Gastroesophageal sphincter (tissue), 4 donors: Measurements from ENCODE around the gene AP1G2. TPM values are rescaled to one million over a fixed set of nuclear protein-coding genes. Genes with fewer than 3 reads are reported as not detected.
"Not testable (repeated sequence)": the region's sequence is repeated elsewhere in the genome, so short reads cannot be mapped to it uniquely, and the experiment has no call there.

Source experiments
- ATAC-seq: fragments of 150-250 bp; one replicate; pipeline ENCODE4 v1.9.1; 2016; ENCODE audit warnings: mild to moderate bottlenecking, moderate library complexity
- H3K27ac ChIP-seq, 4 donors: fragments of 200-600 bp; sonication (generic) in 3 of 4; 1 replicate in 3 of 4; 2 replicates in 1 of 4; pipeline ENCODE4 v1.5.1; 2016 to 2019
- H3K27me3 ChIP-seq: fragments of 200-600 bp; sonication (generic); one replicate; pipeline ENCODE4 v1.5.1; 2019
- H3K36me3 ChIP-seq, 2 donors: fragments of 200-600 bp; sonication (generic); one replicate each; pipeline ENCODE4 v1.5.1; 2019; ENCODE audit warnings: control low read depth in 1 of 2
- H3K4me1 ChIP-seq, 3 donors: fragments of 200-600 bp; sonication (generic); 1 replicate in 2 of 3; 2 replicates in 1 of 3; pipeline ENCODE4 v1.5.1; 2016 to 2019; ENCODE audit warnings: control low read depth in 2 of 3
- H3K4me3 ChIP-seq, 2 donors: fragments of 200-600 bp; sonication (generic); one replicate each; pipeline ENCODE4 v1.5.1; 2019; ENCODE audit warnings: mild to moderate bottlenecking in 1 of 2, moderate library complexity in 1 of 2
- H3K9me3 ChIP-seq, 3 donors: fragments of 200-600 bp; sonication (generic); one replicate each; pipeline ENCODE4 v1.5.1; 2017 to 2019; ENCODE audit warnings: control low read depth in 2 of 3
- CTCF ChIP-seq, 4 experiments: fragments of 200-600 bp in 2 of 4; fragments of 450-650 bp in 2 of 4; sonication (generic) in 1 of 4; IDR thresholded peaks; one replicate each; pipeline ENCODE4 v1.5.1; 2017 to 2019; ENCODE audit warnings: antibody characterized with exemption in 4 of 4, mild to moderate bottlenecking in 2 of 4, moderate library complexity in 2 of 4
- EP300 ChIP-seq: sonication (generic); formaldehyde crosslinking; IDR thresholded peaks from one replicate; pipeline ENCODE4 v1.6.1; 2017; ENCODE audit warnings: antibody characterized with exemption, mild to moderate bottlenecking
- POLR2A ChIP-seq, 2 donors: fragments of 450-650 bp; IDR thresholded peaks; one replicate each; pipeline ENCODE4 v1.6.1; 2017; ENCODE audit warnings: antibody characterized with exemption in 2 of 2, mild to moderate bottlenecking in 2 of 2, moderate library complexity in 1 of 2
- POLR2AphosphoS5 ChIP-seq: sonication (generic); formaldehyde crosslinking; IDR thresholded peaks from one replicate; pipeline ENCODE4 v1.6.1; 2017; ENCODE audit warnings: antibody characterized with exemption
- WGBS, 2 donors: methylation state at CpG; one replicate each; pipeline ENCODE4 v1.1.5; 2018; ENCODE audit warnings: low coverage in 1 of 2; 5-methylcytosine and 5-hydroxymethylcytosine counted together
- total RNA-seq, 4 donors: library from RNA; depleted of rRNA; stranded (reverse); fragments of >200 nt; gene quantifications; one replicate each; pipeline ENCODE4 v1.1.0, GENCODE V29; 2016

Gene AP1G2
- total RNA-seq, 4 donors from 2014 or later: 7.2 to 43.1 (median 21.9) TPM

GRCh38 chr14:23612354-23612732 lies 44.8 kb upstream of the AP1G2 start:
- TF ChIP-seq POLR2A (IDR thresholded peaks at IDR 0.05): no peak
- TF ChIP-seq POLR2AphosphoS5: no peak
- no peak for TF ChIP-seq EP300
- TF ChIP-seq CTCF (IDR thresholded peaks at IDR 0.05): no peak
- Histone ChIP-seq H3K4me1 (no peaks in the 10 kb centered on the region), H3K4me3 (no peak overlapping the region), H3K9me3 (no peaks in the 10 kb centered on the region), H3K27ac (no peak overlapping the region), H3K27me3 (peaks cover 25% of the 10 kb centered on the region), H3K36me3 (no peaks in the 10 kb centered on the region)
- no peak for ATAC-seq
- WGBS, 2 donors: 60 to 71% methylated on average over 4 of the region's 4 CpGs

- H3K36me3 ChIP-seq: no peaks in the 10 kb centered on the region
- no peaks in the 10 kb centered on the region for H3K4me1 ChIP-seq
- TF ChIP-seq CTCF (IDR thresholded peaks at IDR 0.05) (no peak), EP300 (no peak), POLR2A (IDR thresholded peaks at IDR 0.05) (no peak), POLR2AphosphoS5 (no peak)
- ATAC-seq: no peak
- H3K27ac ChIP-seq: no peak overlapping the region
- no peaks in the 10 kb centered on the region for H3K9me3 ChIP-seq
- no peak overlapping the region for H3K4me3 ChIP-seq
- WGBS, 2 donors: 50% methylated on average over 1 to 2 of the region's 4 CpGs
- H3K27me3 ChIP-seq: peaks cover 34% of the 10 kb centered on the region
Measured at GRCh38 chr14:23610815-23611289, 43.3 kb upstream of the AP1G2 start.

- Histone ChIP-seq H3K4me3 (no peak overlapping the region), H3K27ac (no peak overlapping the region), H3K27me3 (peaks cover 34% of the 10 kb centered on the region), H3K4me1 (no peaks in the 10 kb centered on the region), H3K36me3 (no peaks in the 10 kb centered on the region), H3K9me3 (no peaks in the 10 kb centered on the region)
- ATAC-seq: no peak
- WGBS, 2 donors: 75% methylated on average over 1 of the region's 2 CpGs; no CpG with 5 or more reads in 1 of the 2 donors
- TF ChIP-seq EP300 (no peak), POLR2A (IDR thresholded peaks at IDR 0.05) (no peak), CTCF (IDR thresholded peaks at IDR 0.05) (no peak), POLR2AphosphoS5 (no peak)
Measured at GRCh38 chr14:23610090-23610814, 42.7 kb upstream of the AP1G2 start.

GRCh38 chr14:23609411-23610089 lies 42.0 kb upstream of the AP1G2 start:
- not testable (repeated sequence) for H3K27ac ChIP-seq, H3K36me3 ChIP-seq, ATAC-seq, H3K4me1 ChIP-seq, H3K9me3 ChIP-seq, H3K4me3 ChIP-seq
- 80 to 93% methylated on average over 1 to 5 of the region's 7 CpGs for WGBS, 2 donors
- peaks cover 28% of the 10 kb centered on the region for H3K27me3 ChIP-seq

DNA sequence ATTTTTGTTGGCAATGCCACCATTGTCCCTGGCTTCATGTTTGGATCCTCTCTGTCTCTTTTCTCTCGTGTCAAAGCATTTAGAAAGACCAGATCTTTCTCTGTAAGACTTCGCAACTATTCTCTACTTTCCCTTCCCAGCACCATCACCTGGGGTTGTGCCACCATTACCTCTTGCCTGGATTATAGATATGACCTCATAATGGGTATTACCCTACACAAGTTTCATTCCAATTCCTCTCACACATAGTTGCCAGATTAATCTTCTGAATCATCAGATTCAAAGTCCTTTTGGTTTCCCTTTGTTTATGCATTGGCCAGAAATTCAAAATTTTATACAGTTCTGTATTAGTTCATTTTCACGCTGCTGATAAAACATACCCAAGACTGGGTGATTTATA lies 41.4 kb upstream of the AP1G2 start:
- Histone ChIP-seq H3K9me3 (no peaks in the 10 kb centered on the region), H3K36me3 (no peaks in the 10 kb centered on the region), H3K4me3 (no peak overlapping the region), H3K4me1 (no peaks in the 10 kb centered on the region), H3K27me3 (peaks cover 25% of the 10 kb centered on the region), H3K27ac (no peak overlapping the region)
- 67 to 71% methylated on average over 2 to 3 of the region's 3 CpGs for WGBS, 2 donors
- no peak for ATAC-seq
- TF ChIP-seq POLR2A (IDR thresholded peaks at IDR 0.05) (no peak), POLR2AphosphoS5 (no peak), EP300 (no peak), CTCF (IDR thresholded peaks at IDR 0.05) (no peak)
